ACHN (cell line): ENCODE results near the gene KIZ.
A peak's percentile ranks its signal among the peaks of the same experiment; 100 is the strongest.

Source experiments
- DNase-seq: peaks from one replicate; pipeline ENCODE4 v3.0.0-alpha.2; 2015
- in situ Hi-C: cut with HindIII; loops from 2 replicates; pipeline ENCODE4 v1.10.0; 2017; ENCODE audit warnings: low sequenced_read_pairs, low pct_ligation_motif_present, low pct_unique_long_range_greater_than_20kb

KIZ gene

GRCh38 chr20:21133404-21133803 is 7.5 kb downstream of the KIZ start:
- no peak for DNase-seq
- in situ Hi-C loops: no loop called here

DNA sequence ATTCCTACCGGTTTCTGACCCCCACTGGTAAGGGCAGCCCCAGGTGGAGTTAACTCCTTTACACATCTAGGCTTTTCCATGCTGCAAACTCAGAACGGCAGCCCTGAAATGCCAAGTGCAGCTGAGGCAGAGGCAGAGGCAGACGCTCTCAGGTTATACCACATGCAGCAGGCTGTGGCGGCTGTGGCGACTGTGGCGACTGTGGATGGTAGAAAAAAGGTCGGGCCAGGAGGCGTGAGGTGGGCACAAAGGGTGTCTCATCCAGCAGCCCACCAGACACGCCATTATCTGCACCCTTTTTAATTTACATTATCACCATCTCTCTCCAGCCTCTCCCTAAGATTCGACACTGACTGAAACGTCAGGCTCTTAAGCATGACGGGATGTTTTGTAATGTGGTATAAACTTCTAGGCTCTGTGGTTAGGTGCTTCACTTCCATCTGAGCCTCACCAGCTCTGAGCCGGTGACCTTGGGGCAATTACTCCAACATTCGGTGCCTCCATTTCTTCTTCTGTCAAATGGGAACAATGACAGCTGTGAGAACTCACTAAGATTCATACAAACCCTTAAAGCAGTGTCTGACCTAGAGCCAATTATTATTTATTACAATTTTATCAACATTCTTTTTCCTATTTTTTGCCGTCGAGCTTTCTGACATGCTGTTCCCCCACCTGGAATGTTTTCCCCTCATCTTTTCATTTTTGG is 8.2 kb downstream of the KIZ start:
- in situ Hi-C loops: no loop called here
- no peak for DNase-seq

- no peak for DNase-seq
- in situ Hi-C loops: no loop called here
These were observed 9.1 kb downstream of the KIZ start for GRCh38 chr20:21134883-21135493.

DNA sequence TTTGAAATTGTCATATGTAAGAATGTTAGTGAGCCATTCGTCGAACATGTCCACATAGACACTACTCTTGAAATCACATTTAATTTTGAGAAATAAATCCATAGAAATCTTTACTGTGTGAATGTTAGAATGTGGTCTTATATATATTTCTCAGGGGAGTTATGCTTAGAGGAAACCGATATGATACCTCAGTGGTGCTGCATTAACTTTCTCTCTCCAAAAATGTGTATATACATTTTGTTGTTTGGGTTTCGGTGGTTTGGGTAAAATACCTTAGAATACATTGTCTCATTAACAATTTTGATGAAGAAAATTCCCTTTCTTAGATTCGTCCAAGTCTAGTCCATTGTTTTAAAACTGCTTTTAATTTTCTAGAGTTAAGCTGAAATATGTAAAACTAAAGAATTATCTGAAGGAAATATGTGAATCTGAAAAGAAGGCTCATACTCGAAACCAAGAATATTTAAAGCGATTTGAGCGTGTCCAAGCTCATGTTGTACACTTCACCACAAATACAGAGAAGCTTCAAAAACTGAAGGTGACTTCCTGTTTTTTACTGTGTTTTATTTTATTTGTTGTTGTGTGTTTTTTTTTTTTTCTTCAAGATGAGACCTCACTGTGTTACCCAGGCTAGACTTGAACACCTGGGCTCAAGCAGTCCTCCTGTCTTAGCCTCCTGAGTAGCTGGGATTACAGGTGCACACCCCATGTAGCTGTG is 10.3 kb downstream of the KIZ start:
- DNase-seq: no peak
- in situ Hi-C loops: no loop called here

- in situ Hi-C loops: no loop called here
These were observed 11.2 kb downstream of the KIZ start for GRCh38 chr20:21137078-21137477.

DNA sequence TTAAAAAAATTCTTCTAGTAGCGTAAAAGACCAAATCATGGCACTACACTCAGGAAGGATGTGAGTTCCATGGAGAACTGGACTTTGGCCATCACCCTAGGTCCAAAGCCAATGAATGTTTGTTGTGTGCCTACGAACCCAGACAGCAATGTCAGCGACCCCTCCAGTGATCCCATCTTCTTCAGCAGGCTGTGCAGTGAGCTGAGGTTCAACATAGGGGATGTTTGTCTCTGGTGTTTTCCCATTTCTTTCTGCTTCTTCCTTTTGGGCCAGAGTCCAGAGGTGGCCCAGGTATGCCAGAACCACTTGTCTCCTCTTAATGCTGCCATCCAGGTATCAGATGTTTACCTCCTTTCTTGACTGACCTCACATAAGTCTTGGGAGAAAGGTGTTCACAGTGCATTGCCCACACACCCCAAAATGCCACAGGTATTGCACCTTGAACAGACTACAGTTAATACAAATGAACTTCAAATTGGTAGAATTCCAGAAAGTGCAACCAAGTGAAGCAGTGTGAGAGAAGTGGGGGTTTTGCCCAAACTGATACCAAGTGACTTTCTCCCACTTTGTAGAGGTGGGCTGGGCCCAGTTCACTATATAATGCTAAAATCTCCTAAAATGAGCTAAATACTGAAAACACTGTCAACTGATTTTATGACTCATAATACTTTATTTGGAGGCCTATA is 14.1 kb downstream of the KIZ start:
- DNase-seq: no peak
- in situ Hi-C loops: no loop called here

More at GRCh38 chr20:21137078-21137477, 11.2 kb downstream of the KIZ start:
- DNase-seq: no peak

- in situ Hi-C loops: no loop called here
- DNase-seq: no peak
These were observed 15.9 kb downstream of the KIZ start for GRCh38 chr20:21141825-21142224.

DNA sequence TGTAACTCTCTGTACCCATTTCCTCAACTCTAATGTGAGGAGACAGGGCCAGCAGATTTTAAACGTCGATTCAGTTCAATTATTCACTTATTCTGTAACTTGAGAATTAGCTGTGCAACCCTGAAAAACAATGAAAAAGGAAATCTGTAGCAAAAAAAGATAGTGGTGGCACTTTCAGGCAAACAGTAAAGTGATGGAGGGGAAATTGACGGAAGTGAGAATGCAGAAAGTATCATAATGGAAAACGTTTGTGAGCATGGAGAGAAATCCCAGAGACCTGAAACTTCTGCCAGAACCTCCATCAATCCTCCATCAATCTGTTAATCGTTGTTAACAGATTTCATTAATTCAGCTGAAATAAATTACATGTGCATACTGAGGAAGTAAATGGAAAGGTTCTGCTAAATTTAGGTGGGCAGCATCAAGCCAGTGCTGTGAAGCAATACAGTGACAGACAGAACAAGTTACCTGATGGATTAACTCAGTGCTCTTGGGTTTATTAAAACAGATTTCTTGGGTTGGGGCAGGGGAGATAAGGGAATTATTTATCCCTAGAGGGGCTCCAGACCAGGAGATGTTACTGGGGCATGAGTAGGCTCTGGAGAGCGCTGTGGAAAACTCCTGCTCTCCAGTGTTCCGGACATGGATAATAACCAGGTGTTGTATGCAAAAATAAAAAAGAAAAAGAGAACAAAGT is 17.5 kb downstream of the KIZ start:
- in situ Hi-C loops: no loop called here
- DNase-seq: no peak

DNA sequence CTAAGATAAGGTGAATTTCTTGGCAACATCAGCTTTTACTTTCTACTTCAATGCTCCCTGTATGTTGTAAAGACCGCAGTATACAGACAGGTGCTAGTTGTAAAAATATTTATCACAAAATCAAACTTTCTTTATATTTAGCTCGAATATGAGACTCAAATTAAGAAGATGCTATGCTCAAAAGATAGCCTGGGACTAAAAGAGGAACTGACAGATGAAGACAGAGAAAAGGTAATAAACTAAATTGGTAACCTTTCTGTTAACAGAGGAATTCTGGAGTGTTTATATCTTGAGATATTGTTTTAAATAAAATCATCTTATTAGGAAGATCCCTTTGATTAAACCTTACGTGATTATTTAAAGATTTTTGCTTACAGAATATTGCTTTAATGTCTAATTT is 19.5 kb downstream of the KIZ start:
- DNase-seq: no peak
- in situ Hi-C loops: no loop called here

DNA sequence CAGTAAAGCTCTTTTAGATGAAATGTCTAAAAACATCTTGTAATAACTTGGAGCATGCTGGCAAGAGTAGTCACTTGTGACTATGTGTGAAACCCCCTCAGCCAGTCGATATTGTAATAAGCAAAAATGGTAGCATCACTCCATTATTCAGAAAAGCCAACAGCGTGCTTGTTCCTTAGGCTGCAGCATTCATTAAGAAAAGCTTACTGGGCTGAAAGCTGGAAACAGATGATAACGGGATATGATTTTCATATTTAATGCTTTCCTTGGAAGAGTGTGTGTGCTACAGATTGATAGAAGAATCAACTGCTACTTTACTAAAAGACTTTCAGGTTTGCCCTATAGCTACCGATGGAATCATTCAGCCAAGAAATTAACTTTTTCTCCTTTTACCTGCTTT is 20.3 kb downstream of the KIZ start:
- in situ Hi-C loops: no loop called here
- DNase-seq: no peak

- DNase-seq: no peak
- in situ Hi-C loops: no loop called here
These were observed 21.7 kb downstream of the KIZ start for GRCh38 chr20:21147593-21147992.

DNA sequence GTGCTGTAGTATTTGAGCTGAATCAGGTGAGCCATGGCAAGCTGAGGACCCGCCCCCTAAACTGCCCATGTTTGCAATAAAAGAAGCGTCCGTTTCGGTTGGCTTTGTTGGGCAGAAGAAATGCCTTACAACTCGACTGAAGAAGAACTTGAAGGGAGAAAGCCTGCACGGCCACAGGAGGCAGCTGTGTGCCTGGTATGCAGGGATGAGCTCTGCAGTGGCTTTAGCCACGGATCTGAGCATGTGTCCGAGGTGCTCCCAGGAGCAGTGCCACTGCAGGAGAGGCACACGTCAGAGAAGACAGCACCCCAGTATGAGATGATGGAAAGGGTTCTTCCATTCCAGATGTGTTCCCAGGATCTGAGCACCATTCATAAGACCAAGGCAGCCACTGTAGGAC is 23.5 kb downstream of the KIZ start:
- no peak for DNase-seq
- in situ Hi-C loops: no loop called here

- DNase-seq: no peak
- in situ Hi-C loops: no loop called here
These were observed 25.9 kb downstream of the KIZ start for GRCh38 chr20:21151791-21152190.

DNA sequence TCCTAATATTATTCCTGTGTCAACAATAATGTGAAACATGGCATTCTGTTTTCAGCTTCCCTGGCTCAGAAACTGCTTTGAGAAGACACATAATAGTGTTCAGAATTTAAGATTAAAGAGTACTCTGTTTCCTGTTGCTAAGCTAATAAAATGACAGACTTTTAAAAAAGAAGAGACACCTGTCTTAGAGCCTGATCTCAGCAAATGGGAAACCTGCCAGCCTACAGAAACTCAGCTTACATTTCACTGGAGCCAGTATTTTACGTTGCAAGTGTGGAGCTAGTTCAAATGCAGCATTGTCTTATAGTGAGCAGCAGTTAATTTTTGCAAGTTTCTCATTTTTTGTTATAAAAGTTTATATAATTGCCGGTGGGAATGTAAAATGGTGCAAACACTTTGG is 28.8 kb downstream of the KIZ start:
- DNase-seq: no peak
- in situ Hi-C loops: no loop called here

DNA sequence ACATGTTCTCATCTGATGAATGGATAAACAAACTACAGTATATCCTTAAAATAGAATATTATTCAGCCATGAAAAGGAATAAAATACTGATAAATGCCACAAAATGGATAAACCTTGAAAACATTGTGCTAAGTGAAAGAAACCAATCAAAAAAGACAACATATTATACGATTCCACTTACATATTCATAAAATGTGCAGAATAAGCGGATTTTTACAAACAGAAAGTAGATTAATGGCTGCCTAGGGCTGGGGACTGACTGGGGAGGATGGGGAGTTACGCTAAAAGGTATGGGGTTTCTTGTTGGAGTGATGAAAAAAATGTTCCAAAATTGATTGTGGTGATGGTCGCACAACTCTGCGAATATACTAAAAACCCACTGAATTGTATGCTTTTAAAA is 29.4 kb downstream of the KIZ start:
- no peak for DNase-seq
- in situ Hi-C loops: no loop called here

- in situ Hi-C loops: no loop called here
- DNase-seq: peak; percentile 21
These were observed 30.4 kb downstream of the KIZ start for GRCh38 chr20:21156266-21156665.

DNA sequence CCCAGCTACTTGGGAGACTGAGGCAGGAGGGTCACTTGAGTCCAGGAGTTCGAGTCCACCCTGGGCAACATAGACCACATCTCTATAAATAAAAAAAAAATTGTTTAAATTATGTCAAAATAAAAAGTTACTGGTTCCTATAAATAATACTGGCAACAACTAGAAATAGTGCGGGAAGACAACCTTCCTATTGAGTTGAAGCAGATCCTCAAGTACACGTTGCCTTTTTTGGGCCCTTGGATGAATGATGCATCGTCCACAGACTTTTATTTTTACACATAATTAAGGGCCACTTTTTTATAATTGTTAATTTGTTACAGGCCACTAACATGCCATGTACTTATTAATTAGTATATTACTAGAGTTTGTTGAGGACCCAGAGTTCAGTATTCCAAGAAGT is 31.1 kb downstream of the KIZ start:
- no peak for DNase-seq
- in situ Hi-C loops: no loop called here

DNA sequence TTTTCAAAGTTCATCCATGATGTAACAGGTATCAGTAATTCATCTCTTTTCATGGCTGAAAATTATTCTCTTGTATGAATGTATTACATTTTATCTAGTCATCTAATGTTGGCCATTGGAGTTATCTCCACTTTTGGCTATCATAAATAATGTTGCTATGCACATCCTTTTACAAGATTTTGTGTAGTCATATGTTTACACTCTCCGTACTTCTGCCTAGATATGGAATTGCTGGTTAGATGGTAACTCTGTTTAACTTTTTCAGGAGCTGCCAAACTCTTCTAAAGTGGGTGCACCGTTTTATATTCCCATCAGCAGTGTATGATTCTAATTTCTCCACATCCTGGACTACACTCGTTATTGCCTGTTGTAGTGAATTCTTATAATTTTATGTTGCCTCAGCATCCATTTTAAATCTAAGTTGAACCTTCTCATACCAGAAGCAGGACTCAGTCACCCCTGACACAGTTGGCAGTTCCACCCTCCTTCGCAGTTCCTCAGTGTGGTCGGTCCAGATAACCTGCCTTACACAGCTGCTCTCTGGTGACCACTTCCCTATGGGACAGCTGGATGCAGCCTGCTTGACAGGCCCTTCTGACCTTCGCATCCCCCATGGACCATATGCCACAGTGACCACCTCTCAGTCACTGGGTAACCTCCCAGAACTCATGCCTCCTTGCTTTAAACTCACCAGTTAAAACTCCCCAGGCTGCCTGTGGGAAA is 33.9 kb downstream of the KIZ start:
- DNase-seq: no peak
- in situ Hi-C loops: no loop called here
